Measurements from ENCODE around the gene VPS8. TPM values are rescaled to one million over a fixed set of nuclear protein-coding genes. Genes with fewer than 3 reads are reported as not detected.

Gene VPS8
- total and polyA plus RNA-seq, 2 of the 8 experiments (the other 6 are each of a cell fraction or from before 2014, with no cell fraction given): 13.0 to 41.0 TPM

- TF ChIP-seq CHD7 (IDR thresholded peaks at IDR 0.05; ENCODE audit: insufficient replicate concordance, low read length) (no peak), CHD2 (IDR thresholded peaks at IDR 0.05; ENCODE audit: low read length) (no peak), FOSL1 (IDR thresholded peaks at IDR 0.05; ENCODE audit: insufficient read depth, low read depth, low read length) (no peak), NANOG (IDR thresholded peaks at IDR 0.05; ENCODE audit: insufficient read depth, low read depth, low read length, poor library complexity, severe bottlenecking) (no peak), HDAC2 (IDR thresholded peaks at IDR 0.05; ENCODE audit: borderline replicate concordance in 1 of 2, low read depth in 2 of 2, low read length in 2 of 2) (no peak), CREB1 (IDR thresholded peaks at IDR 0.05) (no peak), KDM5A (IDR thresholded peaks at IDR 0.05; ENCODE audit: low read length) (no peak), CEBPB (IDR thresholded peaks at IDR 0.05; ENCODE audit: low read depth, low read length) (no peak), SP1 (IDR thresholded peaks at IDR 0.05; ENCODE audit: low read depth, low read length) (no peak), EP300 (IDR thresholded peaks at IDR 0.05; ENCODE audit: borderline replicate concordance in 1 of 2, low read depth in 2 of 2, low read length in 2 of 2) (no peak)
Measured at GRCh38 chr3:184910664-184911063, 98.7 kb downstream of the VPS8 start (continued).
